Activated T-helper 17 cell treated with anti-CD3 and anti-CD28 coated beads, Interleukin-2, amount 50 U/mL, for 72 hours (primary cell): ENCODE data around the gene RGS7. TPM values are rescaled to one million over a fixed set of nuclear protein-coding genes. Genes with fewer than 3 reads are reported as not detected.

ENCODE experiments used
- ATAC-seq: fragments of 150-1000 bp; cut with Tn5 transposase; replicated peaks from 2 replicates; pipeline ENCODE4 v1.10.0; 2021; ENCODE audit warnings: mild to moderate bottlenecking, moderate library complexity
- H3K27ac Mint-ChIP-seq: one replicate; pipeline ENCODE4 v1.8.0; 2022; ENCODE audit warnings: mixed read lengths
- H3K27me3 Mint-ChIP-seq: one replicate; pipeline ENCODE4 v1.8.0; 2022; ENCODE audit warnings: mixed read lengths
- H3K36me3 Mint-ChIP-seq: one replicate; pipeline ENCODE4 v1.8.0; 2022; ENCODE audit warnings: low read depth, mild to moderate bottlenecking, mixed read lengths
- H3K4me1 Mint-ChIP-seq: one replicate; pipeline ENCODE4 v1.8.0; 2022; ENCODE audit warnings: mixed read lengths
- H3K4me3 Mint-ChIP-seq: one replicate; pipeline ENCODE4 v1.8.0; 2022; ENCODE audit warnings: mild to moderate bottlenecking, mixed read lengths
- H3K9me3 Mint-ChIP-seq: one replicate; pipeline ENCODE4 v1.8.0; 2022; ENCODE audit warnings: mixed read lengths
- total RNA-seq, 2 donors: library from RNA; stranded (reverse); gene quantifications; one replicate each; pipeline ENCODE4 v1.2.3, GENCODE V29; 2022

RGS7 gene
- total RNA-seq, 2 donors from 2014 or later, result not detected

DNA sequence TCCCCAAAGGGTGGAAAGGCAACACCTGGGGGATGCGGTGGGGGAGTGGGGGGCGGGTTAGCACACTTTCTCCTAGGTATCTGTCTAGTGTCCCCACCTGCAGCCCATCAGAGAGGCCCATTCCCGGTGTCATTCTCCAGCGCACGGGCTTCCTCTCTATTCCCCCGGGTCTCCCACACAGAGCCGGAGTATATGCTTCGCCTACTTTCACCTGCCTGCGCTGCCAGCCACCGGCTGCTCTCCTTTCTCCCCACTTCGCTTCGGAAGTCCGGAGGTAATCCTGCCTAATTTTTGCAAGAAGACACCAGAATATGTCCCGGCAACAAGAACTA, 852 bp downstream of the RGS7 start:
- ATAC-seq, result no peak
- H3K4me1 Mint-ChIP-seq, result no peaks in the 10 kb centered on the region
- H3K9me3 Mint-ChIP-seq, result peaks cover 3% of the 10 kb centered on the region
- no peaks in the 10 kb centered on the region for H3K36me3 Mint-ChIP-seq
- no peak overlapping the region for H3K4me3 Mint-ChIP-seq
- H3K27ac Mint-ChIP-seq, result no peak overlapping the region
- peaks cover 52% of the 10 kb centered on the region for H3K27me3 Mint-ChIP-seq

- H3K36me3 Mint-ChIP-seq, result no peaks in the 10 kb centered on the region
- H3K4me3 Mint-ChIP-seq, result no peak overlapping the region
- H3K27ac Mint-ChIP-seq, result no peak overlapping the region
- H3K27me3 Mint-ChIP-seq, result peaks cover 50% of the 10 kb centered on the region
- H3K4me1 Mint-ChIP-seq, result no peaks in the 10 kb centered on the region
- H3K9me3 Mint-ChIP-seq, result peaks cover 3% of the 10 kb centered on the region
- ATAC-seq, result no peak
Measured at GRCh38 chr1:241355311-241356010, 1.5 kb downstream of the RGS7 start.

GRCh38 chr1:241352401-241352800, 4.6 kb downstream of the RGS7 start:
- Mint-ChIP-seq H3K27ac (no peak overlapping the region), H3K4me3 (no peak overlapping the region), H3K36me3 (no peaks in the 10 kb centered on the region), H3K27me3 (peaks cover 25% of the 10 kb centered on the region), H3K4me1 (no peaks in the 10 kb centered on the region), H3K9me3 (no peaks in the 10 kb centered on the region)
- ATAC-seq, result no peak

DNA sequence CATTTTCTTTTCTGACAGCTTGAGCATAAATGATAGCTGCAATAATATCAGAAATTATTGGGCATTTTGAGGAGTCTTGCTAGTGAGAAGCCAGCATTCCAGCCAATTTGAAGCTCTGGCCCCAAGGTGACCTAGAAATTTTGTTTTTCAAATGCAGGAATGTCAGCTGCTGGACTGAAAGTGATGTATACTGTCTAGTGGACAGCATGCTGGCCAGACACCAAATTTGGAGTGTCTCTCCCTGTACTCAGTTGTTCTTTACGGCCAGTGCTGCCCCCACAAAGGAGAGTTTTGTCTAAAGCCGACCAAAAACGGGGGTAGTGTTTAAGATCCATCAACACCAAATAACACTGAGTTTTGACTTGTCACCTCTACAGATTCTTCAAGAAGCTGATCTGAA, 5.2 kb downstream of the RGS7 start:
- H3K36me3 Mint-ChIP-seq, result no peaks in the 10 kb centered on the region
- peaks cover 25% of the 10 kb centered on the region for H3K27me3 Mint-ChIP-seq
- no peak overlapping the region for H3K4me3 Mint-ChIP-seq
- H3K9me3 Mint-ChIP-seq, result no peaks in the 10 kb centered on the region
- no peak for ATAC-seq
- H3K4me1 Mint-ChIP-seq, result no peaks in the 10 kb centered on the region
- no peak overlapping the region for H3K27ac Mint-ChIP-seq

GRCh38 chr1:241343956-241344355, 13.0 kb downstream of the RGS7 start:
- Mint-ChIP-seq H3K27ac (no peak overlapping the region), H3K9me3 (peaks cover 7% of the 10 kb centered on the region), H3K4me3 (no peak overlapping the region), H3K36me3 (no peaks in the 10 kb centered on the region), H3K4me1 (no peaks in the 10 kb centered on the region), H3K27me3 (peaks cover 7% of the 10 kb centered on the region)
- ATAC-seq, result no peak

DNA sequence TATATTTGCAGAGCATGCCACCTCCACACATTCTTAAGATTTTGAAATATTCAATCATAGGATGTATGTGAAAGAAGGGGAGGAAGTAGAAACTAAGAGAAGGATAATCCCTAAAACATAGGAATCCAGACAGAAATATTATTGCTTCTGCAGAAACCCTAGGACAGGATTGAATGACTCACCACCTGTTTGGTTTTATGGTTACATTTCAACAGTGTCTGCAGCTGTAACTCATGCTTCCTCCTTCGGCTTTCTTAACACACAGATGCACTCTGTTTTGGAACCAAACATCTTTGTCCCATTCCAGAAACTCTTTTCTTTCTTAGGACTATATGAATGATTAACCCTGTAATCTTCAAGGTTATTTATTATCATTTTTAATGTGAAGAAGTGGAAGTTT, 20.7 kb downstream of the RGS7 start:
- Mint-ChIP-seq H3K36me3 (no peaks in the 10 kb centered on the region), H3K27ac (no peak overlapping the region), H3K4me3 (no peak overlapping the region), H3K27me3 (peaks cover 6% of the 10 kb centered on the region), H3K9me3 (peaks cover 4% of the 10 kb centered on the region), H3K4me1 (no peaks in the 10 kb centered on the region)
- no peak for ATAC-seq

- H3K27me3 Mint-ChIP-seq, result no peaks in the 10 kb centered on the region
- no peaks in the 10 kb centered on the region for H3K4me1 Mint-ChIP-seq
- no peaks in the 10 kb centered on the region for H3K36me3 Mint-ChIP-seq
- no peak overlapping the region for H3K27ac Mint-ChIP-seq
- H3K4me3 Mint-ChIP-seq, result no peak overlapping the region
- peaks cover 7% of the 10 kb centered on the region for H3K9me3 Mint-ChIP-seq
- no peak for ATAC-seq
Measured at GRCh38 chr1:241332987-241333386, 24.0 kb downstream of the RGS7 start.

DNA sequence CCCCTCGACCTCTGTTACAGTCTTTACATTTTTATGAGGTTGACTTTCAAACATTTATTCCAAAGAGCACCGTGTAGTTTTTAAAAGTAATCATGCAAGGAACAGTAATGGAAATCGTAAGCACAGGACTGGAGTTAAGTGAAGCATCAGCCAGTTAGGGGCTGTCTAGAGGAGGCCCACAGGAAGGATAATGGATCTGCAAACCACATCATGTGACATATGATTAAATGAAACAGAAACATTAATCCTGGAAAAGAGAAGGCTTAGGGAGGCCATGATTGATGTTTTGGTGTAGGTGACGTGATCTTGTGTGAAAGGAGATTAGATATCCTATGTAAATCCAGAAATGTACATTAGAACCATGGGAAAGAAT, 25.0 kb downstream of the RGS7 start:
- H3K36me3 Mint-ChIP-seq, result no peaks in the 10 kb centered on the region
- no peak overlapping the region for H3K27ac Mint-ChIP-seq

GRCh38 chr1:241331328-241332036, 25.5 kb downstream of the RGS7 start:
- Mint-ChIP-seq H3K27ac (no peak overlapping the region), H3K4me1 (no peaks in the 10 kb centered on the region), H3K4me3 (no peak overlapping the region), H3K9me3 (peaks cover 7% of the 10 kb centered on the region), H3K27me3 (no peaks in the 10 kb centered on the region), H3K36me3 (no peaks in the 10 kb centered on the region)
- ATAC-seq, result no peak

More for the DNA sequence above, 25.0 kb downstream of the RGS7 start:
- Mint-ChIP-seq H3K9me3 (peaks cover 7% of the 10 kb centered on the region), H3K4me1 (no peaks in the 10 kb centered on the region), H3K27me3 (no peaks in the 10 kb centered on the region), H3K4me3 (no peak overlapping the region)
- no peak for ATAC-seq

DNA sequence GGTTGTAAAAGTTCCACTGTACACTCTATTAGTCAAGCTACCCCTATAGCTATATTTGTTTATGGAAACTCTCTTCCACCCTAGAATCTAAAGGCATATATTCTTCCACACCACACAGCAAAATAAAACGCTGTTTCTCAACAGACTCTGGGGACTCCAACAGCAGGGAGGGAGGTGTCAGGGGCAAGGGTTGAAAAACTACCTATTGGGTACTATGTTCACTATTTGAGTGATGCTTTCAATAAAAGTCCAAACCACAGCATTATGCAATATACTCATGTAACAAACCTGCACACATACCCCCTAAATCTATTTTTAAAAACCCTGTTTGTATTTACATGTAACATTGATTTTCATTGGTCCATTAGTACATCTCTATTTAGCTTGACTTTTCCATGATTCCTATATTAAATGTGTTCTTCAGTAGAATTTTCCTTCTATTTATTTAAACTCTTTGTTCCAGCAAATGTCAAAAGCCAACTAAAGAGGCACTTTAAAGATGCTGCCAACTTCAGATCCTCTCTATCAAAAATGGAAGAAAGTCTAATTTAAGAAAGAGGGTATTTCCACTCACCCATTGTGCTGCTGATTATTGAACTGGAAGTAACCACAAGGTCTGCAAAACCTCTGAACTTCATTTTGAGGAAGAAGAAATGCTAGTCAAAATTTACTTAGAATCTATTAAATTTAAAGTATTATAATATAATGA, 26.2 kb downstream of the RGS7 start:
- no peak for ATAC-seq
- Mint-ChIP-seq H3K27me3 (no peaks in the 10 kb centered on the region), H3K4me3 (no peak overlapping the region), H3K9me3 (peaks cover 7% of the 10 kb centered on the region), H3K36me3 (no peaks in the 10 kb centered on the region), H3K4me1 (no peaks in the 10 kb centered on the region), H3K27ac (no peak overlapping the region)

GRCh38 chr1:241325456-241325855, 31.5 kb downstream of the RGS7 start:
- Mint-ChIP-seq H3K27me3 (no peaks in the 10 kb centered on the region), H3K4me1 (no peaks in the 10 kb centered on the region), H3K9me3 (peaks cover 16% of the 10 kb centered on the region), H3K36me3 (no peaks in the 10 kb centered on the region), H3K27ac (no peak overlapping the region), H3K4me3 (no peak overlapping the region)
- ATAC-seq, result no peak

DNA sequence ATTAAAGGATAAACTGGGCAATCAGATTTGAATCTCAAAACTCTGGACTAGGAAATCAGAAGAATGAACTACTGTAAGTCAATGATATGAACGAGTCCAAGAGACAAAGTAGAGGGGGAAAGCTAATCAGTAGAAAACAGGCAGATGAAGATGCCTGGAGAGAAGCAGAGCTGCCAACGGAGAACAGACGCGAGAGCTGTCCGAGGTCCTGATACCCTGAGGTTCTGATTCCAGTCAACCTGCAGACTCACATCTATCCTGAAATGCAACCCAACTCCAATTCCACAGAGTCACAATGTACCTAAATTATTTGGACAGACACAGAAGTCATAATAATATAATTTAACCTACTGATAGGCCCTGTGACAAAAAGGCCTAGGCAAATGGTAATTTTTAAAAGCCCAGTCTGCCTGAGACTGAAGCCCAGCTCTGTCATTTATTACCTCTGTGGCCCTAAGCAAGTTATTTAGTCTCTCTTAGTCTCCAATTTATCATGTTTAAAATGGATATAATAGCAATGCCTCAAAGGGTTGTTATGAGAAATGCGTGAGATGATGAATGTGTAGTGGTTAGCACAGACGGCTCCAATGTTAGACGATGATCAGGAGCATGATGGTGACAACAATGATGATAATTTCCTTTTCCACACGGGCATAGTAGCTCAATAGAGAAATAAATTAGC, 33.4 kb downstream of the RGS7 start:
- ATAC-seq, result no peak
- no peak overlapping the region for H3K4me3 Mint-ChIP-seq
- no peak overlapping the region for H3K27ac Mint-ChIP-seq
- H3K27me3 Mint-ChIP-seq, result no peaks in the 10 kb centered on the region
- H3K9me3 Mint-ChIP-seq, result peaks cover 11% of the 10 kb centered on the region
- H3K4me1 Mint-ChIP-seq, result no peaks in the 10 kb centered on the region
- H3K36me3 Mint-ChIP-seq, result no peaks in the 10 kb centered on the region

- H3K36me3 Mint-ChIP-seq, result no peaks in the 10 kb centered on the region
- no peak overlapping the region for H3K4me3 Mint-ChIP-seq
- no peaks in the 10 kb centered on the region for H3K27me3 Mint-ChIP-seq
- ATAC-seq, result no peak
- H3K9me3 Mint-ChIP-seq, result peaks cover 12% of the 10 kb centered on the region
- H3K4me1 Mint-ChIP-seq, result no peaks in the 10 kb centered on the region
- H3K27ac Mint-ChIP-seq, result no peak overlapping the region
Measured at GRCh38 chr1:241317676-241318075, 39.3 kb downstream of the RGS7 start.

GRCh38 chr1:241316372-241316771, 40.6 kb downstream of the RGS7 start:
- no peaks in the 10 kb centered on the region for H3K27me3 Mint-ChIP-seq
- H3K4me3 Mint-ChIP-seq, result no peak overlapping the region
- peaks cover 9% of the 10 kb centered on the region for H3K9me3 Mint-ChIP-seq
- no peaks in the 10 kb centered on the region for H3K36me3 Mint-ChIP-seq
- H3K27ac Mint-ChIP-seq, result no peak overlapping the region
- no peaks in the 10 kb centered on the region for H3K4me1 Mint-ChIP-seq
- ATAC-seq, result no peak
